HepG2 (cell line): Measurements from ENCODE around the gene TPST2. TPM values are rescaled to one million over a fixed set of nuclear protein-coding genes. Genes with fewer than 3 reads are reported as not detected.

Experiments
- ATAC-seq: fragments of 200-7000 bp; cut with Tn5 transposase; 3 replicates; pipeline ENCODE4 v1.9.1; 2020; ENCODE audit warnings: mild to moderate bottlenecking, moderate library complexity
- BruUV-seq: library from RNA; stranded (reverse); fragments of 400-500 nt; replicated peaks from 2 replicates; lab custom pipeline; 2021; lab: Mats Ljungman, UMichigan
- CTCF ChIA-PET: fragments of 300-600 bp; formaldehyde crosslinking; extraction: SDS; loops from one replicate; lab custom pipeline; 2021; ENCODE audit warnings: low total read pairs, inconsistent platforms, low intra/inter-chr PET ratio; lab: Yijun Ruan, JAX
- POLR2A ChIA-PET: fragments of 350-600 bp; sonication (Branson Sonifier 250); formaldehyde crosslinking; loops from one replicate; lab custom pipeline; 2020; ENCODE audit warnings: antibody characterized with exemption, inconsistent platforms; lab: Yijun Ruan, JAX
- DNase-seq: peaks from one replicate; pipeline ENCODE4 v3.0.0-alpha.2; 2015; ENCODE audit warnings: low spot score
- FAIRE-seq: peaks from 3 replicates; lab custom pipeline; 2011; peaks lifted over from hg19 to GRCh38; lab: Jason Lieb, UNC
- H2AFZ ChIP-seq: one replicate; pipeline ENCODE4 v1.6.1; 2011; ENCODE audit warnings: low read length, inconsistent platforms
- H3K27ac ChIP-seq: fragments of 300-600 bp; 3 replicates; pipeline ENCODE4 v1.8.0; 2011; ENCODE audit warnings: mixed run types, mild to moderate bottlenecking, mixed read lengths, low read length, inconsistent platforms; ENCODE audit not compliant: insufficient read depth; ENCODE audit errors: extremely low read length
- H3K27me3 ChIP-seq, 2 experiments: fragments of 200-600 bp in 1 of 2; 2 replicates in 1 of 2; 3 replicates in 1 of 2; pipeline versions ENCODE4 v1.6.0 to v1.8.0; 2011; ENCODE audit warnings: low read length in 2 of 2, mild to moderate bottlenecking in 2 of 2, moderate library complexity in 2 of 2, inconsistent platforms in 1 of 2; ENCODE audit not compliant: insufficient read depth in 2 of 2, control insufficient read depth in 1 of 2
- H3K36me3 ChIP-seq, 2 experiments: fragments of 200-600 bp in 1 of 2; replicated peaks in 1 of 2; 2 replicates in 1 of 2; 3 replicates in 1 of 2; pipeline versions ENCODE4 v1.5.1 to v1.8.0; 2011; ENCODE audit warnings: low read length in 2 of 2, inconsistent platforms in 1 of 2; ENCODE audit not compliant: insufficient read depth in 2 of 2, control insufficient read depth in 1 of 2
- H3K4me1 ChIP-seq: 2 replicates; pipeline ENCODE4 v1.5.1; 2012; ENCODE audit warnings: low read length, inconsistent platforms; ENCODE audit not compliant: insufficient read depth
- H3K4me2 ChIP-seq: 2 replicates; pipeline ENCODE4 v1.6.0; 2011; ENCODE audit warnings: low read depth, low read length, inconsistent platforms
- H3K4me3 ChIP-seq, 3 experiments: fragments of 200-600 bp in 1 of 3; sonication (generic), shearing (Covaris generic) in 1 of 3; replicated peaks in 1 of 3; 2 replicates each; pipeline ENCODE4 v1.5.1; 2011 to 2016; ENCODE audit warnings: low read length in 3 of 3, inconsistent platforms in 2 of 3, low read depth in 2 of 3, mild to moderate bottlenecking in 2 of 3, control low read depth in 1 of 3, mixed read lengths in 1 of 3; ENCODE audit not compliant: insufficient read depth in 1 of 3
- H3K79me2 ChIP-seq: one replicate; pipeline ENCODE4 v1.6.1; 2011; ENCODE audit warnings: low read length, inconsistent platforms; ENCODE audit not compliant: insufficient read depth
- H3K9ac ChIP-seq: 2 replicates; pipeline ENCODE4 v1.6.0; 2011; ENCODE audit warnings: mild to moderate bottlenecking, low read depth, low read length, inconsistent platforms; ENCODE audit not compliant: insufficient read depth
- H3K9me3 ChIP-seq: 2 replicates; pipeline ENCODE4 v1.5.1; 2012; ENCODE audit warnings: mild to moderate bottlenecking, low read length
- H4K20me1 ChIP-seq: 2 replicates; pipeline ENCODE4 v1.6.0; 2011; ENCODE audit warnings: inconsistent platforms, mild to moderate bottlenecking, low read length, moderate library complexity; ENCODE audit not compliant: insufficient read depth
- EZH2 ChIP-seq: conservative IDR thresholded peaks from 2 replicates; pipeline ENCODE4 v1.6.1; 2012; ENCODE audit warnings: mild to moderate bottlenecking, low read depth, low read length, moderate library complexity
- ZBTB38 ChIP-seq: sonication (generic); formaldehyde crosslinking; IDR thresholded peaks from 2 replicates; pipeline ENCODE4 v1.5.1; 2020; ENCODE audit warnings: mild to moderate bottlenecking, missing genetic modification reagents
- ZBTB40 ChIP-seq, 2 experiments: fragments of 450-650 bp in 1 of 2; sonication (generic) in 1 of 2; formaldehyde crosslinking in 1 of 2; IDR thresholded peaks; 2 replicates each; pipeline versions ENCODE4 v1.6.1 to v1.8.0; 2016 to 2022; ENCODE audit warnings: antibody characterized with exemption in 1 of 2, mild to moderate bottlenecking in 1 of 2, missing genetic modification reagents in 1 of 2
- ZMYM3 ChIP-seq: sonication (generic); formaldehyde crosslinking; IDR thresholded peaks from 2 replicates; pipeline ENCODE4 v1.5.1; 2020; ENCODE audit warnings: mild to moderate bottlenecking, missing genetic modification reagents
- ZNF768 ChIP-seq: sonication (generic); formaldehyde crosslinking; IDR thresholded peaks from 2 replicates; pipeline ENCODE4 v1.4.0; 2020; ENCODE audit warnings: missing genetic modification reagents
- WGBS: methylation state at CpG from one replicate; pipeline ENCODE4 v1.1.6; 2017; ENCODE audit warnings: low lambda C conversion rate; 5-methylcytosine and 5-hydroxymethylcytosine counted together
- in situ Hi-C: cut with HindIII; loops from 2 replicates; pipeline ENCODE4 v1.10.0; 2017; ENCODE audit warnings: low pct_unique_long_range_greater_than_20kb; ENCODE audit not compliant: extremely low pct_ligation_motif_present
- intact Hi-C: fragments of 100-400 bp; cut with micrococcal nuclease; formaldehyde crosslinking; loops from one replicate; pipeline ENCODE4 v1.10.0; 2022; ENCODE audit not compliant: unreplicated experiment
- polyA plus RNA-seq, 8 experiments: library from polyadenylated mRNA; depleted of rRNA in 3 of 8; stranded (reverse) in 7 of 8; unstranded in 1 of 8; fragments of >200 nt; fragmentation: Illumina TruSeq in 4 of 8; extraction: Trizol in 4 of 8; gene quantifications; 2 replicates each; pipeline versions ENCODE4 v1.2.1 to v1.2.3, GENCODE V29; 2011 to 2016; ENCODE audit warnings: low read depth in 4 of 8, missing spikeins in 1 of 8, mixed read lengths in 1 of 8; ENCODE audit not compliant: insufficient read depth in 1 of 8
- total RNA-seq, 5 experiments: library from RNA; depleted of rRNA; stranded (reverse); fragments of >200 nt; fragmentation: Illumina TruSeq; extraction: Trizol; gene quantifications; 2 replicates each; pipeline ENCODE4 v1.2.3, GENCODE V29; 2016; ENCODE audit warnings: low read depth in 1 of 5

TPST2 gene
- total and polyA plus RNA-seq, 2 of the 13 experiments (the other 11 are each of a cell fraction or from before 2014, with no cell fraction given), result 15.2 to 23.8 TPM

- intact Hi-C loops, result no loop called here
- FAIRE-seq (no peak), DNase-seq (no peak), ATAC-seq (no peak)
- Histone ChIP-seq H3K9me3 (no peaks in the 10 kb centered on the region), H3K4me2 (no peak overlapping the region), H3K27me3 (no peaks in the 10 kb centered on the region), H3K36me3 (0 out of 5 replicates have a peak, but pooled peaks cover 0 to 4% of the 10 kb centered on the region in 2 experiments), H3K27ac (no peak overlapping the region), H4K20me1 (no peaks in the 10 kb centered on the region), H2AFZ (no peak overlapping the region), H3K9ac (no peak overlapping the region), H3K79me2 (peaks cover 6% of the 10 kb centered on the region), H3K4me3 (no peak overlapping the region), H3K4me1 (peaks cover 13% of the 10 kb centered on the region)
- POLR2A ChIA-PET, result no interaction called here
- no TSS peak for BruUV-seq
- in situ Hi-C loops, result no loop called here
- TF ChIP-seq EZH2 (no peak), ZNF768 (CRISPR knock-in tag) (peak; percentile 96), ZMYM3 (CRISPR knock-in tag) (peak; percentile 54)
- 71% methylated on average over 4 of the region's 4 CpGs for WGBS
- CTCF ChIA-PET, result no interaction called here
Measured at GRCh38 chr22:26584010-26584409, 5.9 kb downstream of the TPST2 start.

DNA sequence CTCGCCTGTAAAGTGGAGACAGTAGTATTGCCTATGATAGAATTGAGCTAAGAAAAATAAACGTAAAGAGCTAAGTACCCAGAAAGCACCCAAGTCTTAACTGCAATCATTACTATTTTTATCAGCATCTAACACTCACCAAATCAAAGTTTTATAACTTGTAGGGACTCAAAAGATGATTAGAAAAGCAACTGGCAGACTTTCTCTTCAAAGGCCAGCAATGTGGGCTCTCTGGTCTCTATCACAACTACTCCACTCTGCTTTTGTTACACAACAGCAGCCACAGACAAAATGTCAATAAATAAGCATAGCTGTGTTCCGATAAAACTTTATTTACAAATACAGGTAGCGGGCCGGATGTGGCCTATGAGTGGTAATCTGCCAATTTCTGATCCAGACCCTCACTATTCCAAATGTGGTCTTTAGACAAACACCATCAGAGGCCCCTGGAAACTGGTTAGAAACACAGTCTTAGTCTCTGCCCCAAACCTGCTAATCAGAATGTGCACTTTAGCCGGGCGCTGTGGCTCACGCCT lies 8.2 kb downstream of the TPST2 start:
- no peak overlapping the region for H3K9ac ChIP-seq
- no peaks in the 10 kb centered on the region for H3K27me3 ChIP-seq
- no peak overlapping the region for H3K27ac ChIP-seq
- H3K4me2 ChIP-seq, result no peak overlapping the region
- DNase-seq (no peak), ATAC-seq (no peak)
- intact Hi-C loops, result no loop called here
- H3K4me1 ChIP-seq, result peaks cover 8% of the 10 kb centered on the region; the same call in 1 of the 2 replicates
- in situ Hi-C loops, result no loop called here
- no TSS peak for BruUV-seq
- CTCF ChIA-PET, result no interaction called here
- no peaks in the 10 kb centered on the region for H3K9me3 ChIP-seq
- TF ChIP-seq ZBTB40 (IDR thresholded peaks at IDR 0.05) (peak; percentile 50; the same call in 1 of the 2 replicates), ZBTB40 (CRISPR knock-in tag; IDR thresholded peaks at IDR 0.05) (peak; percentile 88), ZBTB38 (CRISPR knock-in tag) (no peak)
- TF ChIP-seq, all 625 proteins: peak for 1
- 91% methylated on average over 8 of the region's 8 CpGs for WGBS
- H3K4me3 ChIP-seq, result no peak overlapping the region
- no peaks in the 10 kb centered on the region for H3K79me2 ChIP-seq
- 0 out of 5 replicates have a peak, but pooled peaks cover 0 to 4% of the 10 kb centered on the region in 2 experiments for H3K36me3 ChIP-seq
- no peaks in the 10 kb centered on the region for H4K20me1 ChIP-seq
- no peak overlapping the region for H2AFZ ChIP-seq
- POLR2A ChIA-PET, result no interaction called here
- FAIRE-seq, result no peak
